Activated CD4-positive, alpha-beta T cell treated with anti-CD3 and anti-CD28 coated beads, Interleukin-2, amount 10 ng/mL, durations not matched to agents 7 days and 5 days (primary cell): Measurements from ENCODE around the gene AP1S3. TPM values are rescaled to one million over a fixed set of nuclear protein-coding genes. Genes with fewer than 3 reads are reported as not detected.

Experiments
- CTCF ChIA-PET: fragments of 350-600 bp; sonication (Branson Sonifier 250); formaldehyde crosslinking; loops from one replicate; lab custom pipeline; 2021; ENCODE audit warnings: antibody characterized with exemption; lab: Charles Lee
- POLR2A ChIA-PET: fragments of 350-600 bp; sonication (Branson Sonifier 250); formaldehyde crosslinking; loops from one replicate; lab custom pipeline; 2021; ENCODE audit warnings: antibody characterized with exemption; lab: Charles Lee
- DNase-seq: peaks from one replicate; pipeline ENCODE4 v3.0.0-alpha.2; 2020
- H3K27ac Mint-ChIP-seq: one replicate; pipeline ENCODE4 v1.8.0; 2021; ENCODE audit warnings: mild to moderate bottlenecking, moderate library complexity, mixed read lengths
- H3K27me3 Mint-ChIP-seq: one replicate; pipeline ENCODE4 v1.8.0; 2021; ENCODE audit warnings: mixed read lengths
- H3K36me3 Mint-ChIP-seq: one replicate; pipeline ENCODE4 v1.8.0; 2021; ENCODE audit warnings: low read depth, mixed read lengths
- H3K4me1 Mint-ChIP-seq: one replicate; pipeline ENCODE4 v1.8.0; 2021; ENCODE audit warnings: mixed read lengths
- H3K4me3 Mint-ChIP-seq: one replicate; pipeline ENCODE4 v1.8.0; 2021; ENCODE audit warnings: mild to moderate bottlenecking, moderate library complexity, mixed read lengths
- H3K9me3 Mint-ChIP-seq: one replicate; pipeline ENCODE4 v1.8.0; 2021; ENCODE audit warnings: mixed read lengths
- total RNA-seq, 2 experiments: library from RNA; stranded (reverse); gene quantifications; one replicate each; pipeline ENCODE4 v1.2.3, GENCODE V29; 2021

The AP1S3 gene
- total RNA-seq, 2 experiments from 2014 or later: 6.5 to 7.5 TPM

GRCh38 chr2:223846515-223846914 is 9.1 kb upstream of the AP1S3 start:
- ChIA-PET CTCF (interaction anchor here (0.6 to 0.7 kb wide), 2 partner anchors 25 to 261 kb away, joined by 5 to 6 read pairs; no protein-coding TSS in a partner anchor), POLR2A (no interaction called here)
- Mint-ChIP-seq H3K27me3 (no peaks in the 10 kb centered on the region), H3K4me3 (no peak overlapping the region), H3K36me3 (peaks cover 55% of the 10 kb centered on the region), H3K4me1 (peaks cover 25% of the 10 kb centered on the region), H3K9me3 (peaks cover 23% of the 10 kb centered on the region), H3K27ac (no peak overlapping the region)
- no peak for DNase-seq

DNA sequence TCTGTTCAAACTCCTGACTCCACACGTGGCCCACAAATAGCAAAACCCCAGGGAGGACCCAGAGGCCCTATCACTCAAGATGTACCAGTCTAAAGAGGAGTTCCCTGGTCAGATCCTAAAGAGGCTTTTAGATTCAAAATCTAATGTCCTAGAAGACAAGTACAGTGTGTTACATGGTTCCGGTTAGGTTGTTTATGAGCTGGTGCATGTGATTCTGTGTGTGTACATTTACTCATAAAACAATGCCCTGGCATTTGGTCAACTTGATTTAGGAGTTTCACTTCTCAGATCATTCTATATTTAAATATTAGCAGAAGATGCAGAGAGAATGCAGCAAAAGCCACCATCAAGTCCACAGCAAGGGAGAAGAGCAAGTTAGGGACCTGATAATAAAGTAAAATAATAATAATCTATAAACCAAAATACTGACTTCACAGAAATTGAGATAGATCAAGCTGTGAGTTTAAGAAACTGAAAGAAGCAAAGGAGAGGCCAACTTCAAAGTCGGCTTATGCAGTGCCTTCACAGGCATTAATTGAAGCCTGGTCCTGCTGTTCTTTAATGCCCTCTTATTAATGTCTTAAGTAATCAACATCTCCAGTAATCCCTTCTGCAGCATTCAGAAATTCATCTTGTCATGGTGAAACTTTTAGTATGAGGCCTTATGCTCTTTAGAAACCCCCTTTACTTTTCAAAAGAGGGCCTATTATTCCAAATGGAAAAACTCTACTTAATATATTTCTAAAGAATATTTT is 4.2 kb upstream of the AP1S3 start:
- CTCF ChIA-PET: no interaction called here
- POLR2A ChIA-PET: no interaction called here
- Mint-ChIP-seq H3K9me3 (no peaks in the 10 kb centered on the region), H3K4me1 (peaks cover 8% of the 10 kb centered on the region), H3K36me3 (peaks cover 7% of the 10 kb centered on the region), H3K27me3 (no peaks in the 10 kb centered on the region), H3K4me3 (no peak overlapping the region), H3K27ac (no peak overlapping the region)
- DNase-seq: no peak

DNA sequence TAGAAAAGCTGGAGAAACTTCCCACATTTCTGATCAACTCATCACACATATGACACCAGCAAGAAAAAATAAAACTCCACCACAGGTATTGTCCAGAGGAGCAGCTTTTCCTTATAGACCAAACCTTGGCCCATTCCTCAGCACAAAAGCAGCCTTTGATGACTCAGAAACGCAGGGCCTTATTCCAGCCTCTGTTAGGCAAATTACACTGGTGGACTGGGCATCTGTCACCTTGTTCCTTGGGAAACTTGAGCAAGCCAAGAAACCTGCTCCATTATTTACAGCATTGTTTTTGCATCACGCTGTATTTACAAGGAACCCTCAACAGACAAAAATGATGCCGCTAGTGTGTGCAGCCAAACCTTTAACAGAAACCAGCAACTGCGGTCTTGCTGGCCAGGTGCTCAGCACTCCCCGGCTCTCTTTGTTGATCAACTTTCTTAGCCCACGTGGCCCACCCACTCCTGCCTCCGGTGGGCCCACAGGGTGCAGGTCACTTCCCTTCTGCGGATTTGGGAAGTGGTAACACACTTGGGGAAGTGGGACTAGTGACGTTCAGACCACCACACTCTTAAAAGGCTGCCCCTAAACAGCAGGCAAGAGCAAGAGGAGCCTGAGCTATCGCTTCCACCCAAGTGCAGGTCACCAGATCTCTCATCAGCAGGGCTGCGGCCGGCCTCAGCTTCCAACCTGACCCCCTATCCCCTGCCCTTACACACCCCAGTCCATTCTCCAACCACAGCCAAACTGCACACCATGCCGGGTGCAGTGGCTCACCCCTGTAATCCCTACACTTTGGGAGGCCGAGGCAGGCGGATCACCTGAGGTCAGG is 1.5 kb downstream of the AP1S3 start:
- Mint-ChIP-seq H3K4me3 (peak overlapping the region; percentile 95), H3K27me3 (no peaks in the 10 kb centered on the region), H3K9me3 (no peaks in the 10 kb centered on the region), H3K36me3 (no peaks in the 10 kb centered on the region), H3K4me1 (peaks cover 24% of the 10 kb centered on the region), H3K27ac (no peak overlapping the region)
- POLR2A ChIA-PET: no interaction called here
- DNase-seq: no peak
- CTCF ChIA-PET: interaction anchor here (0.6 to 1.0 kb wide), 2 partner anchors 15 to 76 kb away, joined by 3 to 4 read pairs; no protein-coding TSS in a partner anchor

- no peak overlapping the region for H3K27ac Mint-ChIP-seq
Measured at GRCh38 chr2:223834431-223834830, 3.0 kb downstream of the AP1S3 start.

GRCh38 chr2:223832241-223832903 is 5.0 kb downstream of the AP1S3 start:
- DNase-seq: no peak

More at GRCh38 chr2:223834431-223834830, 3.0 kb downstream of the AP1S3 start:
- Mint-ChIP-seq H3K4me1 (peaks cover 24% of the 10 kb centered on the region), H3K9me3 (no peaks in the 10 kb centered on the region), H3K27me3 (no peaks in the 10 kb centered on the region), H3K4me3 (no peak overlapping the region), H3K36me3 (no peaks in the 10 kb centered on the region)
- ChIA-PET POLR2A (no interaction called here), CTCF (interaction anchor here (1.0 kb wide), 1 partner anchor 16 kb away, joined by 3 read pairs; no protein-coding TSS in a partner anchor)
- no peak for DNase-seq

DNA sequence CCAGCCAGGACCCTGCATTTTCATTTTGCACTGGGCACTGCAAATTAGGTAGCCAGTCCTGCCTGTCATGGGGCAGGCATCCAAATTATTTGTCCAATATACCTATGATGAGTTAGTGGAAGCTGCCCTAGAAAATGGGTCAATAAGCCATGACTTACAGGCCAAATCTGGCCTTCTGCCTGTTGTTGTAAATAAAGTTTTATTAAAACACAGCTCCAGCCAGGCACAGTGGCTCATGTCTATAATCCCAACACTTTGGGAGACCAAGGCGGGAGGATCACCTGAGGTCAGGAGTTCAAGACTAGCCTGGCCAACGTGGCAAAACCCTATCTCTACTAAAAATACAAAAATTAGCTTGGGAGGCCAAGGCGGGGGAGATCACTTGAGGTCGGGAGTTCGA is 8.3 kb downstream of the AP1S3 start:
- no peak overlapping the region for H3K4me3 Mint-ChIP-seq
- peaks cover 6% of the 10 kb centered on the region for H3K4me1 Mint-ChIP-seq
- CTCF ChIA-PET: no interaction called here
- H3K27me3 Mint-ChIP-seq: no peaks in the 10 kb centered on the region
- H3K36me3 Mint-ChIP-seq: no peaks in the 10 kb centered on the region
- H3K27ac Mint-ChIP-seq: no peak overlapping the region
- POLR2A ChIA-PET: no interaction called here
- no peak for DNase-seq
- no peaks in the 10 kb centered on the region for H3K9me3 Mint-ChIP-seq

More at GRCh38 chr2:223832241-223832903, 5.0 kb downstream of the AP1S3 start:
- Mint-ChIP-seq H3K4me3 (no peak overlapping the region), H3K36me3 (no peaks in the 10 kb centered on the region), H3K27me3 (no peaks in the 10 kb centered on the region), H3K9me3 (no peaks in the 10 kb centered on the region), H3K4me1 (peaks cover 22% of the 10 kb centered on the region), H3K27ac (no peak overlapping the region)
- CTCF ChIA-PET: no interaction called here
- POLR2A ChIA-PET: no interaction called here

DNA sequence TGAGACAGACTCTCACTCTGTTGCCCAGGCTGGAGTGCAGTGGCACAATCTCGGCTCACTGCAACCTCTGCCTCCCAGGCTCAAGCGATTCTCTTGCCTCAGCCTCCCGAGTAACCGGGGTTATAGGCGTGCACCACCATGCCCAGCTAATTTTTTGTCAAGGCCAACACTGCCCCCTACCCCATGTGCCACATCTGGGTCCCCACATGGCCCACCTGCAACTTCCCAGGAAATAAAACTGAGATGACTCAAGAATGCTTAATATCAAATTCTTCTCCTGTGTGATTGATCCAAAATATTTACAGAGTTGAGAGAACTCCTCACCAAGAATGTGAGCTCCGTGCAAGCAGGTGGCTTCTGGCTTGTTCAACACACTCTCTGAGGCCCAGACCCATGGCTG is 9.1 kb downstream of the AP1S3 start:
- no peaks in the 10 kb centered on the region for H3K9me3 Mint-ChIP-seq
- CTCF ChIA-PET: no interaction called here
- H3K27me3 Mint-ChIP-seq: no peaks in the 10 kb centered on the region
- H3K36me3 Mint-ChIP-seq: no peaks in the 10 kb centered on the region
- no peak for DNase-seq
- H3K4me1 Mint-ChIP-seq: peaks cover 6% of the 10 kb centered on the region
- H3K4me3 Mint-ChIP-seq: no peak overlapping the region
- POLR2A ChIA-PET: no interaction called here
- H3K27ac Mint-ChIP-seq: no peak overlapping the region

DNA sequence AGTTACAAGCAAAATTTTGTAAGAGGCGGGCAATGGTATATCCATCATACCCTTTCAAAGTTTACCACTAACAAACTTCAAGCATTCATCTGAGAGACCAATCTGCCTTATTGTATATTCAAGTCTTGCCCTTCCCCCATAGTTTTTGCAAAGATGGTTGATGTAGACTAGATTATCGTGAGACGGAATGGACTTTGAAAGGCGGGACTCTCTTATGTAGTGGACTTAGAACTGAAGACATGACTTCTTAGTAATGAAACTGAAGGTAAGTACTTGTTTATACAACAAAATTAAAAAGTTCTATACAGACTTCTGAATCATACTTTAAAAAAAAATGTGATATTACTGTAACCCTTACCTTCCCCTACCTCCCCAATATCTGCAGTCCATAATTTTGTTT is 10.4 kb downstream of the AP1S3 start:
- Mint-ChIP-seq H3K27me3 (no peaks in the 10 kb centered on the region), H3K4me1 (peaks cover 6% of the 10 kb centered on the region), H3K27ac (no peak overlapping the region), H3K4me3 (no peak overlapping the region), H3K36me3 (peaks cover 2% of the 10 kb centered on the region), H3K9me3 (no peaks in the 10 kb centered on the region)
- CTCF ChIA-PET: no interaction called here
- no peak for DNase-seq
- POLR2A ChIA-PET: no interaction called here

GRCh38 chr2:223824301-223824700 is 13.1 kb downstream of the AP1S3 start:
- peaks cover 3% of the 10 kb centered on the region for H3K4me1 Mint-ChIP-seq
- H3K27me3 Mint-ChIP-seq: no peaks in the 10 kb centered on the region
- no peaks in the 10 kb centered on the region for H3K9me3 Mint-ChIP-seq
- ChIA-PET CTCF (no interaction called here), POLR2A (no interaction called here)
- peaks cover 2% of the 10 kb centered on the region for H3K36me3 Mint-ChIP-seq
- no peak overlapping the region for H3K4me3 Mint-ChIP-seq
- no peak for DNase-seq
- H3K27ac Mint-ChIP-seq: no peak overlapping the region

- H3K4me3 Mint-ChIP-seq: no peak overlapping the region
- peaks cover 2% of the 10 kb centered on the region for H3K36me3 Mint-ChIP-seq
- H3K9me3 Mint-ChIP-seq: no peaks in the 10 kb centered on the region
- no peak for DNase-seq
- POLR2A ChIA-PET: no interaction called here
- H3K27ac Mint-ChIP-seq: no peak overlapping the region
- peaks cover 3% of the 10 kb centered on the region for H3K4me1 Mint-ChIP-seq
- CTCF ChIA-PET: no interaction called here
- H3K27me3 Mint-ChIP-seq: no peaks in the 10 kb centered on the region
Measured at GRCh38 chr2:223822818-223823217, 14.6 kb downstream of the AP1S3 start.

- Mint-ChIP-seq H3K36me3 (peaks cover 2% of the 10 kb centered on the region), H3K9me3 (no peaks in the 10 kb centered on the region), H3K27me3 (no peaks in the 10 kb centered on the region), H3K4me3 (no peak overlapping the region), H3K27ac (no peak overlapping the region), H3K4me1 (peaks cover 3% of the 10 kb centered on the region)
- ChIA-PET POLR2A (no interaction called here), CTCF (no interaction called here)
- DNase-seq: no peak
Measured at GRCh38 chr2:223820549-223820948, 16.8 kb downstream of the AP1S3 start.

- peaks cover 2% of the 10 kb centered on the region for H3K36me3 Mint-ChIP-seq
Measured at GRCh38 chr2:223819891-223820290, 17.5 kb downstream of the AP1S3 start.

More at GRCh38 chr2:223819891-223820290, 17.5 kb downstream of the AP1S3 start:
- Mint-ChIP-seq H3K4me3 (no peak overlapping the region), H3K27ac (no peak overlapping the region), H3K4me1 (no peaks in the 10 kb centered on the region), H3K27me3 (no peaks in the 10 kb centered on the region), H3K9me3 (no peaks in the 10 kb centered on the region)
- POLR2A ChIA-PET: no interaction called here
- DNase-seq: no peak
- CTCF ChIA-PET: interaction anchor here (0.6 kb wide), 1 partner anchor 23 kb away, joined by 3 read pairs; no protein-coding TSS in a partner anchor
